Breast epithelium (tissue), 4 donors: ENCODE results near the gene ZRSR2. TPM values are rescaled to one million over a fixed set of nuclear protein-coding genes. Genes with fewer than 3 reads are reported as not detected.

ENCODE experiments used
- DNase-seq, 2 donors: peaks; one replicate each; pipeline ENCODE4 v3.0.0-alpha.2; 2019; ENCODE audit warnings: low spot score in 2 of 2
- H3K27ac ChIP-seq, 2 donors: fragments of 200-600 bp; sonication (generic) in 1 of 2; one replicate each; pipeline ENCODE4 v1.5.1; 2016 to 2019; ENCODE audit warnings: mild to moderate bottlenecking in 1 of 2
- H3K27me3 ChIP-seq, 2 donors: fragments of 200-600 bp; sonication (generic) in 1 of 2; one replicate each; pipeline versions ENCODE4 v1.5.1 to v1.6.0; 2017 to 2019; ENCODE audit warnings: control low read depth in 1 of 2, mild to moderate bottlenecking in 1 of 2
- H3K36me3 ChIP-seq: fragments of 200-600 bp; one replicate; pipeline ENCODE4 v1.5.1; 2019
- H3K4me1 ChIP-seq, 2 donors: fragments of 200-600 bp; sonication (generic); one replicate each; pipeline ENCODE4 v1.5.1; 2016 to 2019; ENCODE audit warnings: control low read depth in 1 of 2
- H3K4me3 ChIP-seq, 3 donors: fragments of 200-600 bp; sonication (generic); 1 replicate in 2 of 3; 2 replicates in 1 of 3; pipeline ENCODE4 v1.5.1; 2016 to 2019; ENCODE audit warnings: mild to moderate bottlenecking in 3 of 3, moderate library complexity in 2 of 3
- H3K9me3 ChIP-seq, 2 donors: fragments of 200-600 bp; sonication (generic) in 1 of 2; one replicate each; pipeline ENCODE4 v1.5.1; 2016 to 2019; ENCODE audit warnings: control low read depth in 1 of 2
- CTCF ChIP-seq, 3 donors: fragments of 450-650 bp; IDR thresholded peaks; one replicate each; pipeline ENCODE4 v1.5.1; 2016 to 2017; ENCODE audit warnings: antibody characterized with exemption in 3 of 3, mild to moderate bottlenecking in 3 of 3, moderate library complexity in 3 of 3
- POLR2A ChIP-seq: fragments of 450-650 bp; IDR thresholded peaks from one replicate; pipeline ENCODE4 v1.6.1; 2016; ENCODE audit warnings: antibody characterized with exemption, mild to moderate bottlenecking, moderate library complexity
- POLR2AphosphoS5 ChIP-seq, 3 donors: sonication (generic); formaldehyde crosslinking; IDR thresholded peaks; one replicate each; pipeline ENCODE4 v1.6.1; 2017; ENCODE audit warnings: antibody characterized with exemption in 3 of 3
- intact Hi-C: fragments of 100-400 bp; cut with DNase I; formaldehyde crosslinking; loops from one replicate; pipeline ENCODE4 v1.15.1; 2023; ENCODE audit warnings: low total_unique reads
- total RNA-seq, 3 donors: library from RNA; depleted of rRNA; stranded (reverse); fragments of >200 nt; gene quantifications; one replicate each; pipeline ENCODE4 v1.1.0, GENCODE V29; 2016

The ZRSR2 gene
- total RNA-seq, 3 donors from 2014 or later = 8.9 to 9.8 (median 9.8) TPM

- Histone ChIP-seq H3K36me3 (no peaks in the 10 kb centered on the region), H3K27ac (no peak overlapping the region), H3K4me1 (no peaks in the 10 kb centered on the region), H3K27me3 (no peaks in the 10 kb centered on the region), H3K4me3 (no peak overlapping the region), H3K9me3 (no peaks in the 10 kb centered on the region)
- intact Hi-C loops = no loop called here
- TF ChIP-seq POLR2A (no peak), POLR2AphosphoS5 (IDR thresholded peaks at IDR 0.05) (no peak), CTCF (IDR thresholded peaks at IDR 0.05) (no peak)
- no peak for DNase-seq
These were observed 25.6 kb downstream of the ZRSR2 start for GRCh38 chrX:15815779-15816437.

DNA sequence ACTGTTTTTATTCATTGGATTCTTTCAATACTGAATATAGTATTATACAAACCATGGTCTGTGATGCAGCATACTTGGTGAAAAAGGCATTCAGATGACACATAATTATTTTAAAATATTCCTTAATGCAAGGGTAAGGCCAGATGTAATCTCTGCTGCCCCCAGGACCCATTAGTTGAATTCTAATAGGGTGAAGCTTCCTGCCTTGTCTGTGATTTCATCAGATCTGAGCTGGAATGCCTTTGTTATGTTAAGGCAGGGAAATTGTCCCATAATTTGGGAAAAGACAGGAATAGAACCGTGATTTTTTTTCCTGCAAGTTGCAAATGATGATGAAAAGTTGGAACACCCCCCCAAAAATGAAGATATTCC is 26.1 kb downstream of the ZRSR2 start:
- Histone ChIP-seq H3K4me3 (no peak overlapping the region), H3K4me1 (no peaks in the 10 kb centered on the region), H3K27ac (no peak overlapping the region), H3K27me3 (no peaks in the 10 kb centered on the region), H3K9me3 (no peaks in the 10 kb centered on the region), H3K36me3 (no peaks in the 10 kb centered on the region)
- TF ChIP-seq POLR2A = no peak
- no peak for TF ChIP-seq POLR2AphosphoS5 (IDR thresholded peaks at IDR 0.05)
- no peak for TF ChIP-seq CTCF (IDR thresholded peaks at IDR 0.05)
- DNase-seq = no peak
- intact Hi-C loops = no loop called here

DNA sequence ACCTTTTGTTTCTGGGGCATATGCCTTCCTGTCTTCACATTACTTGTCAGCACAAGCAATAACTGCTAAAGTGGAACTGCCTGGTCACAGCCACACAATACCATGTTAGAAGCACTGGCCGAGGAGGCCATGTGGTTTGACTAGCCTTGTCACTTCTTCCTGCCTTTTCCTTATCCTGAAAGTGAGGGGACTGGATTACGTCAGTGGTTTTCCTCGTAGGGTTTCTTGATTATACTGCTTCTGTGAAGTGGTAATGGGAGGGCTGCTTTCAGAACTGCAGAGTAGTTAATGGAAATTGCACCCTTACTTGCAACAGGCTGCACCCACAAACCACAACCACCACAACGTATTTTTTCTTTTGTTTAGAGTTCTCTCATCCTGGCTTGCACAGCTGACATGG is 26.6 kb downstream of the ZRSR2 start:
- Histone ChIP-seq H3K4me1 (no peaks in the 10 kb centered on the region), H3K27me3 (no peaks in the 10 kb centered on the region), H3K36me3 (no peaks in the 10 kb centered on the region), H3K4me3 (no peak overlapping the region), H3K9me3 (no peaks in the 10 kb centered on the region), H3K27ac (no peak overlapping the region)
- intact Hi-C loops = no loop called here
- TF ChIP-seq POLR2AphosphoS5 (IDR thresholded peaks at IDR 0.05) = no peak
- TF ChIP-seq POLR2A = no peak
- TF ChIP-seq CTCF (IDR thresholded peaks at IDR 0.05) = no peak
- DNase-seq = no peak

GRCh38 chrX:15820106-15821073 is 30.1 kb downstream of the ZRSR2 start:
- no peak for TF ChIP-seq POLR2A
- no peak for TF ChIP-seq CTCF (IDR thresholded peaks at IDR 0.05)
- TF ChIP-seq POLR2AphosphoS5 (IDR thresholded peaks at IDR 0.05) = no peak
- no peak for DNase-seq
- no peaks in the 10 kb centered on the region for H3K9me3 ChIP-seq
- intact Hi-C loops = no loop called here
- no peaks in the 10 kb centered on the region for H3K36me3 ChIP-seq
- no peaks in the 10 kb centered on the region for H3K27me3 ChIP-seq
- no peaks in the 10 kb centered on the region for H3K4me1 ChIP-seq
- no peak overlapping the region for H3K4me3 ChIP-seq
- H3K27ac ChIP-seq = no peak overlapping the region

GRCh38 chrX:15822922-15823321 is 32.6 kb downstream of the ZRSR2 start:
- Histone ChIP-seq H3K27me3 (no peaks in the 10 kb centered on the region), H3K36me3 (no peaks in the 10 kb centered on the region), H3K4me1 (no peaks in the 10 kb centered on the region), H3K4me3 (no peak overlapping the region), H3K27ac (no peak overlapping the region), H3K9me3 (no peaks in the 10 kb centered on the region)
- intact Hi-C loops = no loop called here
- no peak for DNase-seq
- TF ChIP-seq POLR2A = no peak
- no peak for TF ChIP-seq CTCF (IDR thresholded peaks at IDR 0.05)
- no peak for TF ChIP-seq POLR2AphosphoS5 (IDR thresholded peaks at IDR 0.05)
